ENCODE measurements around the gene PAX5.

The PAX5 gene

DNA sequence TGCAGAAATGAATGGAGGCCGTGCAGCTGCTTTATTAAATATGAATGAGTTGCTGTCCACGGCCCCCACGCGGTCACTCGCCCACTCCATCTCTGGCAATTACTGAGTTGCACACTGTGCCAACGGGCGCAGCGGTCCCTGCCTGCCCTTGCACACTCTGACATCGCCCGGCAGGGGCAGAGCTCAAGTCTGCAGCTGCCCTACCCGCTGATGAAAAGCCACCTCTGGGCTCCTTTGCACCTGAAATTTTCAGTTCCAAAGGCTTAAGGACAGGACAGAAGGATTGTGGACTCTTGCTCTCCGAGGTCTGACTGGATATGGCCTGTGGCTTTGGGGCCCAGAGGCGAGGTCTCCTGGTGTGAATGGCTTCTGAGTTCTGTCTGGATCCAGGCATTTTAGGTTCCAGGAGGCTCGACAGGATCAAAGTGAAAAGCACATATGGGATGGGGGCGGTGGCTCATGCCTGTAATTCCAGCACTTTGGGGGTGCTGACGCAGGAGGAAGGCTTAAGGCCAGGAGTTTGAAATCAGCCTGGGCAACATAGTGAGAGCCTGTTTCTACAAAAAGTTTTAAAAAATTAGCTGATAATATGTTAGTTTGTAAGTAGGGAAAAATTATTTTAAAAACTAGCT lies 201.8 kb downstream of the PAX5 start:
- no peak for DNase-seq (ENCODE audit: low spot score)

DNA sequence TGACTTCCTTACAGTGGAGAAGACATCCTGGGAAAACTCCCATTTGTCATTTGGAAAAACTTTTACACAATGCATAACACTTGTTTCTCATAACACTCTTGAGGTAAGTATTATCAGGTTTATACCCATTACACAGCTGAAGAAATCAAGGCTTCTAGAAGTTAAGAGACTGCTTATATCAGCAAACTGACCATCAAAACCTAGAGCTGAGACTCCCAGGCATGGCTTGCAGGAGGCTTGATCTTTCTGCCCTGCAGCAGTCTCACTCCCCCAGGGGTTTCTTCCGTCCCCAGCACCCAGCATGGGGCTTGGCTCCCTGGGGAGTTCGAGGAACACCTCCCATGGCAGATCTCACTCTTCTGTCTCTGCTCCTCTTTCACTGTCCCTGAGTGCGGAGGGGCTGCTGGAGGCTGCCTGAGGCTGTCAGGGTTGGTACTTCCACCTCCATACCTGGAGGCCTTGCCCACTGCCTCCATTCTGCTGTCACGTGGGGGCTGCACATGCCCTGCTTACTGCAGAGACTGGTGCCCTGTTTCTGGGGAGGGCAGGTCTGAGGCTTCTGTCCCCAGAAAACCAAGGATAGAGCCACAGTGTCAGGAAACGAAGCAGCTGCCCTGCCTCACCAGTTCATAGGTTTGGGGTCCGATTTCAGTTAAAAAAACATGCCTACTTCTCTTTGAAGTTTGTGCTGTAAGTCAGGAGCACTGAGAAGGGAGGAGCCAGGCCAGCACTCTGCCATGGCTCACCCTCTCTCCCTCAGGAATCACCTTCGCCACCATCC lies 202.5 kb downstream of the PAX5 start:
- DNase-seq (ENCODE audit: low spot score), result no peak

DNA sequence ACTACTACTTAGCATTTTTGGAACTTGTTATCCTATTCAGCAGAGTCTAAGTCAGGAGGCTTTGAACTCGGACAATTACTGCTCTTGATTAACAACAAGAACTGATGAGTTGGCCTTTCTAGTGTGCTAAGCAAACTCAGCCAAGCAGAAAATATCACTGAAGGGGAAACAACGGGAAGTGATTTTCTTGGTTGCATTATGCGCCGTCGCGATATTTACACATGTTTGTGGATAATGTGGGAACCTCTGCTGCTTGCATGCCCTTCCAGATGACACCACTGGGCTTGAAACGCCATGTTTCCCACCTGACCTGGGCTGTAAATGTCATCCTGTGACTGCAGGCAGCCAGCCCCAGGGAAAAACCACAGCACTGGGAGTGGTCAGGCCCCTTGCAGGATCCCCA lies 205.5 kb downstream of the PAX5 start:
- DNase-seq (ENCODE audit: low spot score), result no peak

DNA sequence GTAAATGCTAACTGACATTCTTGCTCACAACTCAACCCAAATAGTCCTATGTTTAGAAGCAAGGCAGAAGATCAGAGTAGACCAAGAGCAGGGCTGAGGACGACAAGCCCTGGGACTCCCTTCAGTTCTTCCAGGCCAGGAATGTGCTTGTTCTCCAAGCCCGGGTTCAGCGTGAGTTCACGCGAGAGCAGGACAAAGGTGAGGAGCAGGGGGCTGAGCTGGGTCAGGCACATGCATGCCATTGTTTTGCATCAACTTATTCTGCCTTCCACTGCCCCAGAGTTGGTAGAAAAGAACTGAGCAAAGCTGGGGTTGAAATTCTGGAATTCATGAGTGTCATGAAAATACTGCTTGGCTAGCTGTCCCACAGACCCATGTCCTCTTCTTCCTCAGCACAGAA lies 206.5 kb downstream of the PAX5 start:
- peak; percentile 59 for DNase-seq (ENCODE audit: low spot score)

DNA sequence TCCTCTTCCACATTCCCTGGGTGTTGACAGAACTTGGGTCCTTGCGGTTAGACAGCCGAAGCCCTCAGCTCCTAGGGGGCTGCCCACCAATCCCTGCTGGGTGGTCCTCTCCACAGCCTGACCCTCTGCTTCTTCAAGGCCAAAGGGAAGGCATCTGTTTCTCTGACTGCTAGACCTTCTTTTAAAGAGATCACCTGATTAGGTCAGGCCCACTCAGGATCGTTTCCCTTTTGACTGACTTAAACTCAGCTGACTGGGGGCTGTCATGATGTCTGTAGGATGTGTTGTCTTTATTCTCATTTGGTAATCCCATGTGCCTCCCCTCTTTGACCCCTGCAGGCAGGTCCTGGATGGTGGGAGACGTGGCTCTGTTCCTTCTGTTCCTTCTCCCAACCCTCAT lies 207.5 kb downstream of the PAX5 start:
- no peak for DNase-seq (ENCODE audit: low spot score)

DNA sequence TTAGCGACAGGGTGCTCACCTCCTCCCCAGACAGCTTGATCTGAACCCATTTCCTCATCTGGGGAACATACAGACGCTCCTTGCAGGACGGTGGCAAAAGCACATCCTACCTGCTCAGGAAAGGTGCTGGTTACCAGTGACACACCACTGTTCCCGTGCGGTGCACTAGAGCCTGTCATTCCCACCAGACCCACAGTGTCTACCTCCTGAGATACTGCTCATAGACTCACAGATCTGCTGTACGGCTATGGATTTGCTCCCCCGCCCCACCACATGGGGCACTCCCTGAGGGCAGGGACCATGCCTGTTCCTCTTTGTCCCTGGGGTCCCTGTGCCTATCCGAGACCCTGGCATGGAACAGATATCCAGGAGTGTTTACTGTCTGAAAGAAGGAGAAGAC lies 208.9 kb downstream of the PAX5 start:
- no peak for DNase-seq (ENCODE audit: low spot score)

DNA sequence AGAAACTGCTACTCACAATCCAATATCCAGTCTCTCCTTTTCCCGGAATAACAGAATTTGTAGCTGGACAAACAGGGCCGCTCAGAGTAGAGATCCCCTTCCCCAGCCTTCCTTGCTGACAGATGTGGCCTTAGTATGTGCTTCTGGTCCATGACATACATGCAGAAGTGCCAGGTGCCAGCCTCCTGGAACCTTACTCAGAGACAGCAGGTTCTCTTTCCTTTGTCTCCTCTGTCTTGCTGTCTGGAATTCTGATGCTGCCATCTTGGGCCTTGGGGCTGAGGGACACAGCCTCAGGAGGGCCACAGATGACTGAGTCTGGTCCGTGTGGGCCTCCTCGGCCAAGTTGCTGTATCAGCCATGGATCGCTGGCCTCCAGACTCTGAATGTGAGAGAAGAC lies 210.1 kb downstream of the PAX5 start:
- no peak for DNase-seq (ENCODE audit: low spot score)

DNA sequence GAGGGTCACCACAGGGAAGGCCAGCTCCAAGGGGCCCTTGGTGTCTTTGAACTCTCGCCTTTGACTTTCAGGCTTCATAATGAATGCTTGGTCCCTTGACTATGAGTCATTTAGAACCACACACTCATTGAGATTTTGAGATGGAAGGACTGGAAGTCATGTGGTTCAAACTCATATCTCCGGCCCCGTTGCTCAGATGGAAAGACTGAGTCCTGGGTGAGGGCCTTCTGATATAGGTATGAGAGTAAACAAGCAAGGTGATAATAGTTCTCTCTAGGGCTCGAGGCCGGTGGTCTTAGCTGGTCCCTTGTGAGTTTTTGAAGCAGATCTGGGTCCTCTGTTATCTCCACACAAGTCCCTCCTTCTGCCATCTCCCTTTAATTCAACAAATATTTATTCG lies 210.6 kb downstream of the PAX5 start:
- DNase-seq (ENCODE audit: low spot score), result no peak

DNA sequence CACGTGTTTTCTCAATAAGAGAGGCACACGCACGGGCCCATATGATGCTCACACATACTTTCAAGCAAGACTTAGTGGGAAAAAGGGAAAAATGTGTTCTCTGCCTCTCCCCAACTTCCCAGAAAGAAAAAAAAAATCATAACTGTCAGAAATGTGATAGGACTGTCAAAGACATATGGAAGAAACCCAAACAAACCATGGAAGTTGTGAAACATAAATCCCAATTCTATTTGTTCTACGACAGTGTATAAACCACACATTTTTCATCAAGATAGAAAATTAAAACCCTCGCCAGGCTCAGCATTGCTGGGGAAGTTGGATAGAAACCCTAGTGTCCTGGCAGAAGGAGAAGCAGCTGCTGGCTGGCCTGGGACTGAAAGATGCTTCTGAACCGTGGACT lies 211.9 kb downstream of the PAX5 start:
- DNase-seq (ENCODE audit: low spot score), result no peak

DNA sequence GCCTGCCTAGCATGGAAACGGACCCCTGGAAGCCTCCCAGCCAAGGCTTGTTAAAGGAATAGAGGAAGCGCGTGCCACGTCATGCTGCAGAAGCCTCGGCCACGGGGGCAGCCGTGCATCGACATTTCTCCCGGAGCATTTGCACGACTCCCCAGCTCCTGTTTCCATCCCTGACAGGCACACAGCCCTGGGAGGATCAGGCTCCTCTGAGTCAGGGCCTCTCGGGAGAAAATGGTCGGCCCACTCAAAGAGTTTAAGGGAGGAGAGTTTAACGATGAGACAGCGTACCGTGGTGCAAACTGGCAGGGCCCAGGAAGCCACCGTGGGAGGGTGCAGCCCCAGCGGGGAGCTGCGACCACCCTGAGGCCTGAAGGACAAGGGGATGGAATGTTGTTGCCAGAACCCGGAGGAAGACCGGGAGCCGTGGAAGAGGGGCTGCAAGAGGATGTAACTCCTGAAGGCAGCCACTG lies 213.6 kb downstream of the PAX5 start:
- no peak for DNase-seq (ENCODE audit: low spot score)

DNA sequence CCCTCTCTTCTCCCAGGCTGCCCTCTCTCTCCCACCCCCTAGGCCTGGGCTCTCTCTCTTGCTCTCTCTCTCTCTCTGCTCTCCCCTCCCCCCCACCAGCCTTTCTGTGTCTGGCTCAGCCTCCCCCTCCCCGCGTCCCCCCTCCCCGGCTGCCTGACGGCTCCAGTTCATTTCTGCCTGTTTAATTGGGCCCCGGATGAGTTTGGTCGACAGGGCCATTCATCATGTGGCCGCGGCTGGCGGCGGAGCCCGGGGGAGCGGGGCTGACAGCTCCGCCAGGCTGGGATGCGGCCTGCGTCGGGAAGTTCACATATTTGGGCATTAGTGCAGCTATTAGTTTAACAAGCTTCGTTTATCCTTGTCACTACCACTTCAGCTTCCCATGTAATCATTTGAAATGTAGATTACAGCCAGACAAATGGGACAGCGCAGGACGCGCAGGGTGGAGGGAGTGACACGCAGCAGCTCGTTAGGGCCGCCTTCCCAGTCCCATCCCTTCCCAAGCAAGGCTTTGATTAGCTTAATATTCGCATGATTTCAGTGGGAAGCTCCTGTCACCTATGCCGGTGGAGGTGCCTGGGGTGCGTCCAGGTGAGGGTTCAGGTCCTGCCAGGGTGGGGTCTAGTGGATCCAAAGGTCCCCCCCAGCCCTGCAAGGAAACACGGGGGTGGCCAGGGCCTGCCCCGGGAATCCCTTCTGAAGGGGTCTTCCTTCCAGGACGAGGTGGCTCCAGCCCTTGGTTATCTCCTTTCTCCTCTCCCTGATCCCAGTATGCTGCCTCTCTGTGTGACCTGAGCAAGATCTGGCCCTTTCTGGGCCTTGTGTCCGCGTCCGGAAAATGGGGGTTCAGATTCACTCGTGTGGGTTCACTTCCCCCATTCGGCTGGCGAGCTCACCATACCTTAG lies 214.8 kb downstream of the PAX5 start:
- peak; percentile 58 for DNase-seq (ENCODE audit: low spot score)

DNA sequence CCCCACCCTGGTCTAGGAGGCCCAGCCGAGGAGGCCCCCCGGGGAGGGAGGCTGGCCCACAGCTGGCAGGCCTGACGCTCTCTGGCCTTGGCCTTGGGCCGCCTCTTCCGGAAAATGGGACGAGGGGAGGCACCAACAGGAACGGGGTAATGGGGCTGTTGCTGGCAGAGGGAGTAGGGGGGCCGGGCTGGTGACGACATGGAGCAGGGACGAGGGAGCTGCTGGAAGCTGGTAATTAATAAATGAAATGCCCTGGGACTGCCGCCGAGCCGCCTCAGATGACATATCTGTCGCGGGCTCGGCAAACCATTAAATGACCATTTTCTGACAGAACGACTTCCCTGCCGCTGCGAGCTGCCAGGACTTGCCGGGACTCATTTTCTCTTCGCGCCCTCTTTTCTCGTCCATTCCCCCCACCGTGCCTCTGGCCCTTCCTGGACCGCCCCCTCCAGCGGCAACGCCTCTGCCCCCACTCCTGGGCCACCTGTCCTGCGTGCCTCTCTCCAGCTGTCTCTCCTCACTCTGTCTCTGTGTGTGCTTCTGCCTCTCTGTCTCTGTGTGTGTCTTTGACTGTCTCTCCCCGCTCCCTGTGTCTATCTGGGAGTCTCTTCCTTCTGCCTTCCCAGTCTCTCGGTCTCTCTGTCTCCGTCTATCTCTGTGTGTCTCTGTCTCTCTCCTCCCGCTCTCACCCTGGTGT lies 215.7 kb downstream of the PAX5 start:
- no peak for DNase-seq (ENCODE audit: low spot score)

DNA sequence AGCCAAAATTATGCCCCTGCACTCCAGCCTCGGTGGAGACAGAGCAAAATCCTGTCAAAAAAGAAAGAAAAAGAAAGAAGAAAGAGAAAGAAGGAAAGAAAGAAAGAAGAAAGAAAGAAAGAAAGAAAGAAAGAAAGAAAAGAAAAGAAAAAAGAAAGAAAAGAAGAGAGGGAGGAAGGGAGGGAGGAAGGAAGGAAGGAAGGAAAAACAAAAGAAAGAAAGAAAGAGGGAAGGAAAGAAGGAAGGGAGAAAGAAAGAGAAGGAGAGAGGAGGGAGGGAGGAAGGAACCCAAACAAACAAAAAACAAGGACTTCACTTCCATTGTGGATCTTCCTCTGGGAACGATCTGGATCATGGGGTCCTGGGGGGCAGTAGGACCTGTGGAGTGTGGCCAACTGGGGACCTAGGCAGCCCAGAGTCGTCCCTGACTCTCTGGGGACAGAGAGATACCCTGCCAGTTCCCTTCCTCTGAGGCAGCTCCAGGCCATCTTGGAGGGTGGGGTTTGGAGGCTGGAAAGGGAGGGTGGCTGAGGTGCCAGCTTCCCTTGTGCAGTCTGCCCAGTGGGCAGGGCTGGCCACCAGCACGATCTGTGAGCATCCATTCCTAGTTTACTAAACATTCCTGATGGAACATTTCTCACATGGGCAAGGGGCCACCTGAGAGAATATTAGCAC lies 216.8 kb downstream of the PAX5 start:
- no peak for DNase-seq (ENCODE audit: low spot score)

DNA sequence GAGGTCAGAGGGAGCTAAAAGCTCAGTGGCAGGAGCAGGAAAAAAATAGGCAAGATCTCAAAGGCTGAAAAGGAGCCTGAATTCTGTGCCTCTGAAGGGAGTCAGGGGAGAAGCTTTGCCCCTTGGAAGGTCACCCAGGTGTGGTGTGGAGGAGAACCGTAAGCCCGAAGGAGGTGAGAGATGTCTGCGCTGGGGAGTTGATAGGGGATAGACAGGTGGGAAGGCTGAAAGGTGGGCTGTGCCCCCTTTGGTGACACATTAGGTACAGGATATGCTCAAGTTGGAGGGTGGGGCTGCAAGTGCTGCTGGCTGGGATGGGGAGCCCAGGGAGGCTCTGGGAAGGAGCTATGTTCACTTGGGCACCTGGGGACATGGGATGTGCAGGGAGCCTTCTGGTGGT lies 217.7 kb downstream of the PAX5 start:
- DNase-seq (ENCODE audit: low spot score), result no peak

DNA sequence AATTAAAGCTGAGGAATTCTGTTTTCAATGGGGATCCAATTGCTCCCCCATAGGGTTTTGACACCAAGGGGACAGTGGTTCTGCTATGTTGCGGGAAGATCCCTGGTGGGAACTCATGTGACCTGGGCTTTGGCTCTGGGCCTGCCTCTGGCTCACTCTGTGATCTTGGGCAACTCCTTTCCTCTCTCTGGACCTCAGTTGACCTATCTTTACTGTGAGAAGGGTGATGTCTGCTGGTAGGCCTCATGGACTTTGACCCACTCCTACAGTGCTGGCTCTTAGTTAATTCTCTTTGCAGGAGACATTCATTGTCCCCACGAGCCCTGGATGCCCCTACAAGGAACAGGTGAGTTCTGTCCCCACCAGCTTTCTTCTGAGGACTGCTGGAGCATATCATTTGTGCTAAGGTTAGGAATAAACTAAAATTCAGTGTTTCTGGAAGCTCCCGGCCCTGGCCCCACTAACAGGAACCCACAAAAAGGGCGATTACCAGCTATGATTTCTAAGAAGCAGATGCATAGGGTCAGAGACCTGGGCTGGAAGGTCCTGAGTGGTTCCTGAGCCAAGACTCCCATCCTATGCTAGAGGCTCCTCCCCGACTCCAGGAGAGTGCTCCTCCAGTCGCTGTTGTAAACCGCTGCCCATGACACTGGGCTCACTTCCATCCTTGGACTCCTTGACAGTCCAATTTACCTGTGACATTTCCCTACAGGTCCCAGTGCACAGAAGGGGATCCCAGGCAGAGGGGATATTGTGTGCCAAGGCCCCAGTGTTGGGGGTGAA lies 218.3 kb downstream of the PAX5 start:
- no peak for DNase-seq (ENCODE audit: low spot score)

DNA sequence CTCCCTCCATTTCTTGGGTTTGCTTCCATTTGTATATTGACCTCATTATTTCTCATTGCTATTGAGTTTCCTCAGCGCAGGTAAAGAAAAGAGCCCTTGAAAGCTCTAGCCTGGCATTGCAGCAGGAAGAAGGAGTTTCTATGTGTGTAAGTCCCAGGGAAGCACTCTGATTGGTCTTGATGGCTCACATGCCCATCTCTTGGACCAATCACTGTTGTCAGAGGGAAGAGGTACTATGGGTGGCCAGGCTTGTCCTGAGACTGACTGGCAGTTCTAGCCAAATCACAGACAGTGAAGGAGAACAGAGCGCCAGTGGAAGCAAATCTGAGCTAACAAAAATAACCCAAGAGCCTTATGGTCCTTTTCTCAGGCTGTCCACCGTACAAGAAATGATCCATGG lies 219.0 kb downstream of the PAX5 start:
- DNase-seq (ENCODE audit: low spot score), result no peak

DNA sequence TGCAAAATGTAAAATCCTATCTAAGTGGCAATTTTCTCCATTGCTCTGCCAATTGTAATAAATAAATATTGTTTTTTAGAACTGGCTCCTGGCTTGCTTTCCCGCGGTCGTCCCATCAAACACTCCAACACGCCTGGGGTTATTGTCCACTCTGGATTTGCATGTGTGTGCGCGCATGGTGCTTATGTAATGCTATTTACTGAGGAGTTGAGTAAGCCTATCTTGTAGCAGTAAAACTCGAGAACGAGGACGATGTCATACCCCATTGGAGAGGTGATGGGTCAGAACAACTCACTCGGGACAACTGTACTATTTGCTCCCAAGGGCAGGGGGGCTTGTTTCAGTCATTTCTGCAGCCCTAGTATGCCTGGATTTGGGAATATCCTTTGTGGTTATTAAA lies 220.9 kb downstream of the PAX5 start:
- no peak for DNase-seq (ENCODE audit: low spot score)

DNA sequence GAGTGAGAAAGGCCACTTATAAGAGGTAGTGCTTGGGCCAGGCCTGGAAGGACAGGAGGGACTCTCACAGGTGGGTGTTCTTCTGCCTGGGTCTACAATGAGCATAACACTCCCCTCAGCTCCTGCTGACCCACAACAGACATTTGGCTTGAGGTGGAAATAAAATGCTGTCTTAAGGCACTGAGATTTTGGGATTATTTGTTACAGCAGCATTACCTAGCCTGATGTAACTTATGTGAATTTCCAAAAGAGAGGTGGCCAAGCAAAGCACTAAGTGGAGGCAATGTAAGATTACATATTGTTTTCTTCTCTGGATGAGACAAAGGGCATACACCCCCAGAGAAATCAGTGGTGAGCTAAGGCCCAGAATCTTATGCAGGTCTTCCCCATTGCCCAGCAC lies 221.5 kb downstream of the PAX5 start:
- no peak for DNase-seq (ENCODE audit: low spot score)

DNA sequence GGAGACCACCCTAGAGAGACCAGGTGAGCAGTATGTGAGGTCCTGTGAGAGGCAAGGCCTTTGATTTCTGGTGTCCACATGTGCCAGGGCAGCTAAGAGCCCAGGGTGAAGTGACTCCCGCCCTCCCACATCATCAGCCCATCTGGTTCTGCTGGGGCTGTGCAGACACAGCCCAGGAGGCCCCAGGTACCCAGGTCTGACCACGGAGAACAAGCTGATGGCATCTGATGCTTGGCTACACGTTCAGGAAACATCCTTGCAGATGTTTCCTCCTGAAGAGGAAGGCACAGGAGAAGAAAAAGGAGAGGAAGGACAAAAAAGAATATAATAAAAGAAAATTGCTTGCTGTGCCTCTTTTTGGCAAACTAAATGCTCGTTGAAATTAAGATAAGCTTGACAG lies 225.8 kb downstream of the PAX5 start:
- DNase-seq (ENCODE audit: low spot score), result no peak

DNA sequence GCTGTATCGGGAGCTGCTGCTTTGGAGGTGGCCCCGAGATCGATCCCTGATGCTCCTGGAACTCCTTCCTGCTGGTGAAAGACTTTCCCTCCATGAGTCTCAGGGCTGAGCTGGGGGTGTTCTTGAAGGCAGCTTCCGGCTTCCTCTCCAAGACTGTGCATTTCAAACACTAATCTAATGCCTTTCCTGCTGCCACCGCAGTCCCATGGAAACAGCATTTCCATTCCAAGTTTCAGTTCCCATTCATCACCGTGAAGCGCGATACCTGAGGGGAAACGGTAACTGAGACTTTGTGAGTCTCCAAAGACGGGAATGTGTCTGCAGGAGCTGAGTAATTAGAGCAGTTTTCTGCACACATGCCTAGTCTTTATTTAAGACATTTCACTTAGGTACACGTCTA lies 230.1 kb downstream of the PAX5 start:
- no peak for DNase-seq (ENCODE audit: low spot score)
